Suprapubic skin (tissue), 4 donors: ENCODE data around the gene TBXAS1.

Experiments
- EP300 ChIP-seq: sonication (generic); formaldehyde crosslinking; IDR thresholded peaks from one replicate; pipeline ENCODE4 v1.6.1; 2017; ENCODE audit warnings: antibody characterized with exemption
- POLR2AphosphoS5 ChIP-seq, 3 donors: sonication (generic); formaldehyde crosslinking; IDR thresholded peaks; one replicate each; pipeline ENCODE4 v1.6.1; 2017; ENCODE audit warnings: antibody characterized with exemption in 3 of 3

DNA sequence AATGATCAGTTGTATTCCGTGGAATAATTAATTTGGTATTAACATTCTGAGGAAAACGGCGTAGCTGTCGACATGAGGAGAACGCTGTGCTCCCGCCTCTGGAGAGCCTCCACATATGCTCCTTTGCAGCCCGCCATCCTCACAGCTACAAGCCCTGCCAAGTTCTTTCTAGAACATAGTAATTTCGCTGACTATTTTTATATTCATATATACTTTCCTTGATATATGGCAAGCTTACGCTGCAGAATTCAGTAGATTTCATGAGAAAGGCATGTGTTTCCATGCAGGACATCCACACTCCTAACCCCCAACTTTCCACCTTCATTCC is 45.2 kb downstream of the TBXAS1 start:
- TF ChIP-seq POLR2AphosphoS5 (IDR thresholded peaks at IDR 0.05) (no peak), EP300 (no peak)
